HepG2 (cell line): Measurements from ENCODE around the gene CENPE.

Experiments
- HMG20A ChIP-seq: IDR thresholded peaks from 2 replicates; pipeline ENCODE4 v1.6.1; 2016; ENCODE audit warnings: borderline replicate concordance
- KDM2A ChIP-seq: sonication (generic); formaldehyde crosslinking; IDR thresholded peaks from 2 replicates; pipeline ENCODE4 v1.4.0; 2020; ENCODE audit warnings: low read depth, missing genetic modification reagents, borderline replicate concordance
- KDM5B ChIP-seq: sonication (generic); formaldehyde crosslinking; IDR thresholded peaks from 2 replicates; pipeline ENCODE4 v1.4.0; 2020; ENCODE audit warnings: missing genetic modification reagents, mild to moderate bottlenecking, borderline replicate concordance
- NFE2L2 ChIP-seq: fragments of 150-350 bp; IDR thresholded peaks from 2 replicates; pipeline ENCODE4 v1.6.1; 2014; ENCODE audit warnings: low read length
- NFIC ChIP-seq: IDR thresholded peaks from 2 replicates; pipeline ENCODE4 v1.6.1; 2012; ENCODE audit warnings: mild to moderate bottlenecking, low read length, inconsistent platforms
- POLR2AphosphoS5 ChIP-seq: IDR thresholded peaks from 2 replicates; pipeline ENCODE4 v1.6.1; 2012; ENCODE audit warnings: low read depth, low read length
- RFX1 ChIP-seq: fragments of 450-650 bp; IDR thresholded peaks from 2 replicates; pipeline ENCODE4 v1.6.1; 2017
- ZC3H4 ChIP-seq: sonication (generic); formaldehyde crosslinking; IDR thresholded peaks from 2 replicates; pipeline ENCODE4 v1.4.0; 2020; ENCODE audit warnings: missing genetic modification reagents, borderline replicate concordance
- TF ChIP-seq, protein P1 (sequence below): sonication (generic); formaldehyde crosslinking; IDR thresholded peaks from 2 replicates; pipeline ENCODE4 v1.5.0; 2020; ENCODE audit warnings: mild to moderate bottlenecking, missing genetic modification reagents, moderate library complexity
- TF ChIP-seq, protein P2 (sequence below): sonication (generic); formaldehyde crosslinking; IDR thresholded peaks from 2 replicates; pipeline ENCODE4 v1.8.1; 2023; ENCODE audit warnings: mild to moderate bottlenecking, missing genetic modification reagents

DNA sequence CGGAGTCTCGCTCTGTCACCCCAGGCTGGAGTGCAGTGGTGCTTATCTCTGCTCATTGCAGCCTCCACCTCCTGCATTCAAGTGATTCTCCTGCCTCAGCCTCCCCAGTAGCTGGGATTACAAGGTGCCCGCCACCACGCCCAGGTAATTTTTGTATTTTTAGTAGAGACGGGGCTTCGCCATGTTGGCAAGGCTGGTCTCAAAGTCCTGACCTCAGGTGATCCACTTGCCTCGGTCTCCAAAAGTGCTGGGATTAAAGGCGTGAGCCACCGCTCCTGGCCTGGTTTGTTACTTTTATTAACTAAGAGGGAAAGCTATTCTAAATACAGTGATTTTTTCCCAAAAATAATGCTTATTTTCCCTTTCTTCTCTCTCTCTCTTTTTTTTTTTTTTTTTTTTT lies 866 bp upstream of the CENPE start:
- TF ChIP-seq, protein P1, sequence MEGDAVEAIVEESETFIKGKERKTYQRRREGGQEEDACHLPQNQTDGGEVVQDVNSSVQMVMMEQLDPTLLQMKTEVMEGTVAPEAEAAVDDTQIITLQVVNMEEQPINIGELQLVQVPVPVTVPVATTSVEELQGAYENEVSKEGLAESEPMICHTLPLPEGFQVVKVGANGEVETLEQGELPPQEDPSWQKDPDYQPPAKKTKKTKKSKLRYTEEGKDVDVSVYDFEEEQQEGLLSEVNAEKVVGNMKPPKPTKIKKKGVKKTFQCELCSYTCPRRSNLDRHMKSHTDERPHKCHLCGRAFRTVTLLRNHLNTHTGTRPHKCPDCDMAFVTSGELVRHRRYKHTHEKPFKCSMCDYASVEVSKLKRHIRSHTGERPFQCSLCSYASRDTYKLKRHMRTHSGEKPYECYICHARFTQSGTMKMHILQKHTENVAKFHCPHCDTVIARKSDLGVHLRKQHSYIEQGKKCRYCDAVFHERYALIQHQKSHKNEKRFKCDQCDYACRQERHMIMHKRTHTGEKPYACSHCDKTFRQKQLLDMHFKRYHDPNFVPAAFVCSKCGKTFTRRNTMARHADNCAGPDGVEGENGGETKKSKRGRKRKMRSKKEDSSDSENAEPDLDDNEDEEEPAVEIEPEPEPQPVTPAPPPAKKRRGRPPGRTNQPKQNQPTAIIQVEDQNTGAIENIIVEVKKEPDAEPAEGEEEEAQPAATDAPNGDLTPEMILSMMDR (CRISPR knock-in tag) = no peak
- TF ChIP-seq KDM2A (CRISPR knock-in tag) (no peak), ZC3H4 (no peak), NFIC (no peak), NFE2L2 (no peak), POLR2AphosphoS5 (no peak), RFX1 (no peak), HMG20A (no peak), KDM5B (CRISPR knock-in tag) (no peak)
- TF ChIP-seq, protein P2, sequence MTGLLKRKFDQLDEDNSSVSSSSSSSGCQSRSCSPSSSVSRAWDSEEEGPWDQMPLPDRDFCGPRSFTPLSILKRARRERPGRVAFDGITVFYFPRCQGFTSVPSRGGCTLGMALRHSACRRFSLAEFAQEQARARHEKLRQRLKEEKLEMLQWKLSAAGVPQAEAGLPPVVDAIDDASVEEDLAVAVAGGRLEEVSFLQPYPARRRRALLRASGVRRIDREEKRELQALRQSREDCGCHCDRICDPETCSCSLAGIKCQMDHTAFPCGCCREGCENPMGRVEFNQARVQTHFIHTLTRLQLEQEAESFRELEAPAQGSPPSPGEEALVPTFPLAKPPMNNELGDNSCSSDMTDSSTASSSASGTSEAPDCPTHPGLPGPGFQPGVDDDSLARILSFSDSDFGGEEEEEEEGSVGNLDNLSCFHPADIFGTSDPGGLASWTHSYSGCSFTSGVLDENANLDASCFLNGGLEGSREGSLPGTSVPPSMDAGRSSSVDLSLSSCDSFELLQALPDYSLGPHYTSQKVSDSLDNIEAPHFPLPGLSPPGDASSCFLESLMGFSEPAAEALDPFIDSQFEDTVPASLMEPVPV (CRISPR knock-in tag) = no peak
